CD4-positive, alpha-beta T cell (primary cell): ENCODE measurements around the gene COL1A1. TPM values are rescaled to one million over a fixed set of nuclear protein-coding genes. Genes with fewer than 3 reads are reported as not detected.

ENCODE experiments used
- ATAC-seq: fragments of 200-7000 bp; cut with Tn5 transposase; one replicate; pipeline ENCODE4 v1.10.0; 2022; ENCODE audit warnings: mild to moderate bottlenecking; ENCODE audit not compliant: poor library complexity
- CTCF ChIA-PET: fragments of 350-600 bp; sonication (Branson Sonifier 250); formaldehyde crosslinking; loops from one replicate; lab custom pipeline; 2021; ENCODE audit warnings: antibody characterized with exemption, inconsistent platforms; lab: Charles Lee
- POLR2A ChIA-PET: fragments of 350-600 bp; sonication (Branson Sonifier 250); formaldehyde crosslinking; loops from one replicate; lab custom pipeline; 2021; ENCODE audit warnings: antibody characterized with exemption, inconsistent platforms; lab: Charles Lee
- DNase-seq, 14 experiments: peaks; one replicate each; pipeline ENCODE4 v3.0.0-alpha.2; 2013 to 2020; ENCODE audit warnings: mixed read lengths in 2 of 14
- H3K27ac ChIP-seq, 2 donors: one replicate each; pipeline versions ENCODE4 v1.5.1 to v1.7.0; 2013; ENCODE audit warnings: low read length in 2 of 2, low read depth in 1 of 2, mild to moderate bottlenecking in 1 of 2
- H3K27me3 ChIP-seq, 2 experiments: 1 replicate in 1 of 2; 2 replicates in 1 of 2; pipeline versions ENCODE4 v1.6.1 to v1.7.0; 2013; ENCODE audit warnings: low read length in 2 of 2, control low read depth in 1 of 2, mild to moderate bottlenecking in 1 of 2, moderate library complexity in 1 of 2; ENCODE audit not compliant: insufficient read depth in 2 of 2, control insufficient read depth in 1 of 2
- H3K36me3 ChIP-seq: one replicate; pipeline ENCODE4 v1.6.1; 2013; ENCODE audit warnings: low read length, control low read depth; ENCODE audit not compliant: insufficient read depth
- H3K4me1 ChIP-seq: one replicate; pipeline ENCODE4 v1.6.1; 2013; ENCODE audit warnings: low read length, control low read depth; ENCODE audit not compliant: insufficient read depth
- H3K4me3 ChIP-seq: one replicate; pipeline ENCODE4 v1.5.1; 2013; ENCODE audit warnings: mild to moderate bottlenecking, low read length, moderate library complexity
- H3K9me3 ChIP-seq, 2 experiments: 1 replicate in 1 of 2; 2 replicates in 1 of 2; pipeline versions ENCODE4 v1.6.1 to v1.7.0; 2013; ENCODE audit warnings: low read length in 2 of 2, mild to moderate bottlenecking in 2 of 2, control low read depth in 1 of 2, moderate library complexity in 1 of 2; ENCODE audit not compliant: control insufficient read depth in 1 of 2, insufficient read depth in 1 of 2
- H3K27ac Mint-ChIP-seq: one replicate; pipeline ENCODE4 v1.8.0; 2020; ENCODE audit warnings: mixed read lengths
- H3K27me3 Mint-ChIP-seq: one replicate; pipeline ENCODE4 v1.8.0; 2021; ENCODE audit warnings: mixed read lengths
- H3K36me3 Mint-ChIP-seq: one replicate; pipeline ENCODE4 v1.8.0; 2021; ENCODE audit warnings: low read depth, mixed read lengths
- H3K4me1 Mint-ChIP-seq: one replicate; pipeline ENCODE4 v1.8.0; 2021; ENCODE audit warnings: low read depth, mixed read lengths
- H3K4me3 Mint-ChIP-seq: one replicate; pipeline ENCODE4 v1.8.0; 2020; ENCODE audit warnings: mild to moderate bottlenecking, mixed read lengths
- H3K9me3 Mint-ChIP-seq: one replicate; pipeline ENCODE4 v1.8.0; 2020; ENCODE audit warnings: mixed read lengths
- intact Hi-C, 2 experiments: fragments of 100-400 bp; cut with DNase I in 1 of 2; cut with micrococcal nuclease in 1 of 2; formaldehyde crosslinking; loops; one replicate each; pipeline versions ENCODE4 v1.15.1 to v1.9.0; 2023 to 2025; cut with DNase I, micrococcal nuclease
- total RNA-seq, 174 experiments: library from RNA in 2 of 174; stranded (reverse) in 2 of 174; gene quantifications; one replicate each; pipeline ENCODE4 v1.2.3 and lab custom pipeline; 2021 to 2026
- TF ChIP-seq, protein P1 (sequence below): fragments of 200-600 bp; IDR thresholded peaks from one replicate; pipeline ENCODE4 v1.8.0; 2022; ENCODE audit warnings: antibody characterized with exemption, mild to moderate bottlenecking

Gene COL1A1
- total RNA-seq, 2 experiments from 2014 or later = 10.0 to 11.4 TPM

GRCh38 chr17:50191359-50192143 lies 9.9 kb downstream of the COL1A1 start:
- POLR2A ChIA-PET = no interaction called here
- H3K36me3 Mint-ChIP-seq = no peaks in the 10 kb centered on the region
- H3K4me3 Mint-ChIP-seq = no peak overlapping the region
- H3K4me1 Mint-ChIP-seq = no peaks in the 10 kb centered on the region
- ATAC-seq (no peak), DNase-seq (no peak)
- no peaks in the 10 kb centered on the region for H3K36me3 ChIP-seq
- peaks cover 0 to 4% of the 10 kb centered on the region in 2 experiments for H3K27me3 ChIP-seq
- TF ChIP-seq, protein P1, sequence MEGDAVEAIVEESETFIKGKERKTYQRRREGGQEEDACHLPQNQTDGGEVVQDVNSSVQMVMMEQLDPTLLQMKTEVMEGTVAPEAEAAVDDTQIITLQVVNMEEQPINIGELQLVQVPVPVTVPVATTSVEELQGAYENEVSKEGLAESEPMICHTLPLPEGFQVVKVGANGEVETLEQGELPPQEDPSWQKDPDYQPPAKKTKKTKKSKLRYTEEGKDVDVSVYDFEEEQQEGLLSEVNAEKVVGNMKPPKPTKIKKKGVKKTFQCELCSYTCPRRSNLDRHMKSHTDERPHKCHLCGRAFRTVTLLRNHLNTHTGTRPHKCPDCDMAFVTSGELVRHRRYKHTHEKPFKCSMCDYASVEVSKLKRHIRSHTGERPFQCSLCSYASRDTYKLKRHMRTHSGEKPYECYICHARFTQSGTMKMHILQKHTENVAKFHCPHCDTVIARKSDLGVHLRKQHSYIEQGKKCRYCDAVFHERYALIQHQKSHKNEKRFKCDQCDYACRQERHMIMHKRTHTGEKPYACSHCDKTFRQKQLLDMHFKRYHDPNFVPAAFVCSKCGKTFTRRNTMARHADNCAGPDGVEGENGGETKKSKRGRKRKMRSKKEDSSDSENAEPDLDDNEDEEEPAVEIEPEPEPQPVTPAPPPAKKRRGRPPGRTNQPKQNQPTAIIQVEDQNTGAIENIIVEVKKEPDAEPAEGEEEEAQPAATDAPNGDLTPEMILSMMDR = no peak
- no peak overlapping the region for H3K4me3 ChIP-seq
- CTCF ChIA-PET = no interaction called here
- no peaks in the 10 kb centered on the region for H3K27me3 Mint-ChIP-seq
- no peak overlapping the region for H3K27ac Mint-ChIP-seq
- no peaks in the 10 kb centered on the region for H3K4me1 ChIP-seq
- H3K27ac ChIP-seq = no peak overlapping the region
- no peaks in the 10 kb centered on the region for H3K9me3 Mint-ChIP-seq
- intact Hi-C loops = no loop called here
- no peaks in the 10 kb centered on the region for H3K9me3 ChIP-seq

GRCh38 chr17:50190603-50191358 lies 10.7 kb downstream of the COL1A1 start:
- no peaks in the 10 kb centered on the region for H3K9me3 ChIP-seq
- Mint-ChIP-seq H3K27ac (no peak overlapping the region), H3K9me3 (no peaks in the 10 kb centered on the region), H3K4me1 (no peaks in the 10 kb centered on the region), H3K36me3 (no peaks in the 10 kb centered on the region), H3K4me3 (no peak overlapping the region), H3K27me3 (no peaks in the 10 kb centered on the region)
- intact Hi-C loops = no loop called here
- H3K36me3 ChIP-seq = no peaks in the 10 kb centered on the region
- TF ChIP-seq, protein P1 = no peak
- no peaks in the 10 kb centered on the region for H3K4me1 ChIP-seq
- H3K4me3 ChIP-seq = no peak overlapping the region
- H3K27ac ChIP-seq = no peak overlapping the region
- ATAC-seq (no peak), DNase-seq (no peak)
- POLR2A ChIA-PET = no interaction called here
- CTCF ChIA-PET = no interaction called here
- peaks cover 0 to 4% of the 10 kb centered on the region in 2 experiments for H3K27me3 ChIP-seq

GRCh38 chr17:50190293-50190602 lies 11.2 kb downstream of the COL1A1 start:
- TF ChIP-seq, protein P1 = no peak
- Mint-ChIP-seq H3K4me3 (no peak overlapping the region), H3K27ac (no peak overlapping the region), H3K9me3 (no peaks in the 10 kb centered on the region), H3K4me1 (no peaks in the 10 kb centered on the region), H3K27me3 (no peaks in the 10 kb centered on the region), H3K36me3 (no peaks in the 10 kb centered on the region)
- ChIA-PET POLR2A (no interaction called here), CTCF (no interaction called here)
- DNase-seq (no peak), ATAC-seq (no peak)
- Histone ChIP-seq H3K9me3 (no peaks in the 10 kb centered on the region), H3K36me3 (no peaks in the 10 kb centered on the region), H3K27ac (no peak overlapping the region), H3K4me3 (no peak overlapping the region), H3K27me3 (peaks cover 0 to 4% of the 10 kb centered on the region in 2 experiments), H3K4me1 (no peaks in the 10 kb centered on the region)
- intact Hi-C loops = no loop called here
